ENCODE measurements around the gene ZNF576. TPM values are rescaled to one million over a fixed set of nuclear protein-coding genes. Genes with fewer than 3 reads are reported as not detected.
"Not testable (repeated sequence)": the region's sequence is repeated elsewhere in the genome, so short reads cannot be mapped to it uniquely, and the experiment has no call there.

ZNF576 gene
- polyA plus RNA-seq (2014; cell fraction: cytosol; rRNA removed), result 18.7 and 19.9 TPM in 2 replicates
- polyA plus RNA-seq (2014; cell fraction: nucleus; rRNA removed), result 5.5 and 12.1 TPM in 2 replicates

GRCh38 chr19:43595999-43596841 is at the start of gene ZNF576, which contains the start of gene IRGQ:
Gene ZNF576, plus strand, starts transcription at chr19:43596595. Its CDS starts 514 bp downstream, at chr19:43597109.
Gene IRGQ, minus strand, starts transcription at chr19:43596134. Its CDS starts 796 bp downstream, at chr19:43595338.
- peak; percentile 99 for DNase-seq (ENCODE audit: low spot score)

- DNase-seq (ENCODE audit: low spot score), result not testable (repeated sequence)
Observed at GRCh38 chr19:43547926-43548325, 48.5 kb upstream of the ZNF576 start.

- no peak for DNase-seq (ENCODE audit: low spot score)
Observed at GRCh38 chr19:43548706-43549105, 47.7 kb upstream of the ZNF576 start.

GRCh38 chr19:43551399-43552197 is 44.8 kb upstream of the ZNF576 start:
- no peak for DNase-seq (ENCODE audit: low spot score)

- no peak for DNase-seq (ENCODE audit: low spot score)
Observed at GRCh38 chr19:43552198-43552450, 44.3 kb upstream of the ZNF576 start.

GRCh38 chr19:43552616-43553015 is 43.8 kb upstream of the ZNF576 start:
- DNase-seq (ENCODE audit: low spot score), result no peak

GRCh38 chr19:43553656-43554055 is 42.7 kb upstream of the ZNF576 start:
- DNase-seq (ENCODE audit: low spot score), result no peak

GRCh38 chr19:43554317-43554895 is 42.0 kb upstream of the ZNF576 start:
- no peak for DNase-seq (ENCODE audit: low spot score)

GRCh38 chr19:43555185-43555770 is 41.1 kb upstream of the ZNF576 start:
- DNase-seq (ENCODE audit: low spot score), result peak; percentile 47

GRCh38 chr19:43560687-43561086 is 35.7 kb upstream of the ZNF576 start:
- no peak for DNase-seq (ENCODE audit: low spot score)

GRCh38 chr19:43561139-43561970 is 35.0 kb upstream of the ZNF576 start:
- no peak for DNase-seq (ENCODE audit: low spot score)

GRCh38 chr19:43562226-43562697 is 34.1 kb upstream of the ZNF576 start:
- DNase-seq (ENCODE audit: low spot score), result no peak

- DNase-seq (ENCODE audit: low spot score), result no peak
Observed at GRCh38 chr19:43562698-43563241, 33.6 kb upstream of the ZNF576 start.

GRCh38 chr19:43563816-43564457 is 32.5 kb upstream of the ZNF576 start:
- no peak for DNase-seq (ENCODE audit: low spot score)

GRCh38 chr19:43564800-43565199 is 31.6 kb upstream of the ZNF576 start:
- peak; percentile 15 for DNase-seq (ENCODE audit: low spot score)

- no peak for DNase-seq (ENCODE audit: low spot score)
Observed at GRCh38 chr19:43569657-43570056, 26.7 kb upstream of the ZNF576 start.

GRCh38 chr19:43570174-43570791 is 26.1 kb upstream of the ZNF576 start:
- no peak for DNase-seq (ENCODE audit: low spot score)

- no peak for DNase-seq (ENCODE audit: low spot score)
Observed at GRCh38 chr19:43572171-43572588, 24.2 kb upstream of the ZNF576 start.

- no peak for DNase-seq (ENCODE audit: low spot score)
Observed at GRCh38 chr19:43574424-43575155, 21.8 kb upstream of the ZNF576 start.

Measured in SK-N-DZ (cell line).